Raji (cell line): ENCODE results near the gene KNTC1.

Experiments
- POLR2A ChIP-seq: IDR thresholded peaks from 2 replicates; pipeline ENCODE4 v1.6.1; 2011; ENCODE audit warnings: low read depth, low read length, control low read depth; ENCODE audit not compliant: insufficient read depth

The KNTC1 gene

GRCh38 chr12:122503783-122504590 is 23.1 kb upstream of the KNTC1 start:
- TF ChIP-seq POLR2A = no peak

- no peak for TF ChIP-seq POLR2A
These were observed 21.5 kb upstream of the KNTC1 start for GRCh38 chr12:122505419-122506051.

GRCh38 chr12:122506393-122506938 is 20.6 kb upstream of the KNTC1 start:
- no peak for TF ChIP-seq POLR2A

GRCh38 chr12:122508163-122508562 is 18.9 kb upstream of the KNTC1 start:
- TF ChIP-seq POLR2A = no peak

- no peak for TF ChIP-seq POLR2A
These were observed 13.4 kb upstream of the KNTC1 start for GRCh38 chr12:122513660-122514059.

GRCh38 chr12:122515275-122515674 is 11.8 kb upstream of the KNTC1 start:
- TF ChIP-seq POLR2A = no peak

GRCh38 chr12:122516544-122517361 is 10.3 kb upstream of the KNTC1 start:
- TF ChIP-seq POLR2A = no peak

- no peak for TF ChIP-seq POLR2A
These were observed 9.2 kb upstream of the KNTC1 start for GRCh38 chr12:122517877-122518276.

- no peak for TF ChIP-seq POLR2A
These were observed 8.1 kb upstream of the KNTC1 start for GRCh38 chr12:122518908-122519307.

- TF ChIP-seq POLR2A = no peak
These were observed 7.6 kb upstream of the KNTC1 start for GRCh38 chr12:122519418-122519817.

GRCh38 chr12:122520676-122521075 is 6.4 kb upstream of the KNTC1 start:
- TF ChIP-seq POLR2A = no peak

GRCh38 chr12:122523280-122523679 is 3.8 kb upstream of the KNTC1 start:
- TF ChIP-seq POLR2A = no peak

- TF ChIP-seq POLR2A = no peak
These were observed 3.0 kb upstream of the KNTC1 start for GRCh38 chr12:122523846-122524718.

- TF ChIP-seq POLR2A = no peak
These were observed 462 bp downstream of the KNTC1 start for GRCh38 chr12:122527478-122527944.
